ENCODE data around the gene EYA2.

EYA2 gene

GRCh38 chr20:46850896-46851295, 43.7 kb upstream of the EYA2 start:
- TF ChIP-seq, protein P1, sequence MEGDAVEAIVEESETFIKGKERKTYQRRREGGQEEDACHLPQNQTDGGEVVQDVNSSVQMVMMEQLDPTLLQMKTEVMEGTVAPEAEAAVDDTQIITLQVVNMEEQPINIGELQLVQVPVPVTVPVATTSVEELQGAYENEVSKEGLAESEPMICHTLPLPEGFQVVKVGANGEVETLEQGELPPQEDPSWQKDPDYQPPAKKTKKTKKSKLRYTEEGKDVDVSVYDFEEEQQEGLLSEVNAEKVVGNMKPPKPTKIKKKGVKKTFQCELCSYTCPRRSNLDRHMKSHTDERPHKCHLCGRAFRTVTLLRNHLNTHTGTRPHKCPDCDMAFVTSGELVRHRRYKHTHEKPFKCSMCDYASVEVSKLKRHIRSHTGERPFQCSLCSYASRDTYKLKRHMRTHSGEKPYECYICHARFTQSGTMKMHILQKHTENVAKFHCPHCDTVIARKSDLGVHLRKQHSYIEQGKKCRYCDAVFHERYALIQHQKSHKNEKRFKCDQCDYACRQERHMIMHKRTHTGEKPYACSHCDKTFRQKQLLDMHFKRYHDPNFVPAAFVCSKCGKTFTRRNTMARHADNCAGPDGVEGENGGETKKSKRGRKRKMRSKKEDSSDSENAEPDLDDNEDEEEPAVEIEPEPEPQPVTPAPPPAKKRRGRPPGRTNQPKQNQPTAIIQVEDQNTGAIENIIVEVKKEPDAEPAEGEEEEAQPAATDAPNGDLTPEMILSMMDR (IDR thresholded peaks at IDR 0.05): no peak
- H3K4me1 ChIP-seq: no peaks in the 10 kb centered on the region
- H3K9me3 ChIP-seq: no peaks in the 10 kb centered on the region
- H3K36me3 ChIP-seq: no peaks in the 10 kb centered on the region
- peaks cover 0 to 30% of the 10 kb centered on the region in 2 donors for H3K27me3 ChIP-seq
- H3K27ac ChIP-seq: no peak overlapping the region
- DNase-seq: no peak
- no peak overlapping the region for H3K4me3 ChIP-seq
- intact Hi-C loops (cut with DNase I; ENCODE audit: low total_unique reads): no loop called here

DNA sequence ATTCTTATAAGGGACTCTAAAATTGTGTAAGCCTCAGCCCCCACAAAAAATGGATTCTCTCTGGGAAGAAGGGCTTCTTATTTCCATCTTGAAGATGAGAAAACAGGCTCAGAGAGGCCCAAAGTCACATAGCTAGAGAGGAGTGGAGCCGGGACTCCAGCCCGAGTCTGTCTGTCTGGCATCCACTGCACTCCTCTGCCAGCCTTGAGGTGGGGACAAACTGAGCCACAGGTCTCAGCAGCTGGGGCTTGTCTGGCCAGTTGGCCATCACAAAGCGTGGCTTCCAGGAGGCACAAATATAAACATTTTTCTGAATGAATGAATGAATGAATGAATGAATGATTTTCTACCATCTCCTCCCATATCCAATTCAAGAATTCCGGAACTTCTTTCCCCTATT, 42.9 kb upstream of the EYA2 start:
- TF ChIP-seq, protein P1 (IDR thresholded peaks at IDR 0.05): no peak
- DNase-seq: no peak
- H3K4me1 ChIP-seq: no peaks in the 10 kb centered on the region
- no peak overlapping the region for H3K4me3 ChIP-seq
- intact Hi-C loops (cut with DNase I; ENCODE audit: low total_unique reads): no loop called here
- H3K9me3 ChIP-seq: no peaks in the 10 kb centered on the region
- H3K27ac ChIP-seq: no peak overlapping the region
- no peaks in the 10 kb centered on the region for H3K36me3 ChIP-seq
- peaks cover 0 to 30% of the 10 kb centered on the region in 2 donors for H3K27me3 ChIP-seq

- Histone ChIP-seq H3K36me3 (no peaks in the 10 kb centered on the region), H3K4me3 (no peak overlapping the region), H3K27ac (no peak overlapping the region), H3K9me3 (no peaks in the 10 kb centered on the region), H3K4me1 (no peaks in the 10 kb centered on the region), H3K27me3 (peaks cover 0 to 30% of the 10 kb centered on the region in 2 donors)
- DNase-seq: no peak
- intact Hi-C loops (cut with DNase I; ENCODE audit: low total_unique reads): no loop called here
- TF ChIP-seq, protein P1 (IDR thresholded peaks at IDR 0.05): no peak
Measured at GRCh38 chr20:46852313-46852712, 42.3 kb upstream of the EYA2 start.

DNA sequence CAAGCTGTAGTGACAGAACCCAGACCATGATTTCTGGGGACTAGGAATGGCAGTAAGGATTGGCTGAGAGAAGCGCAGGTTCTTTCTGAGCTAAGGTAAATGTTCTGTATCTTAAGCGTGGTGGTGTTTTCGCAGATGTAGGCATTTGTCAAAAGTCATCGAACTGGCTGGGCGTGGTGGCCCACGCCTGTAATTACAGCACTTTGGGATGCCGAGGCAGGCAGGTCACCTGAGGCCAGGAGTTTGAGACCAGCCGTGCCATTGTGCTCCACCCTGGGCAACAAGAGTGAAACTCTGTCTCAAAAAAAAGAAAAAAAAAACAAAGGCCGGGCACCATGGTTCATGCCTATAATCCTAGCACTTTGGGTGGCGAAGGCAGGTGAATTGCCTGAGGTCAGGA, 40.7 kb upstream of the EYA2 start:
- no peak overlapping the region for H3K4me3 ChIP-seq
- H3K4me1 ChIP-seq: no peaks in the 10 kb centered on the region
- no peak overlapping the region for H3K27ac ChIP-seq
- H3K9me3 ChIP-seq: no peaks in the 10 kb centered on the region
- DNase-seq: no peak
- H3K36me3 ChIP-seq: no peaks in the 10 kb centered on the region
- intact Hi-C loops (cut with DNase I; ENCODE audit: low total_unique reads): no loop called here
- TF ChIP-seq, protein P1 (IDR thresholded peaks at IDR 0.05): no peak
- H3K27me3 ChIP-seq: peaks cover 0 to 27% of the 10 kb centered on the region in 2 donors

DNA sequence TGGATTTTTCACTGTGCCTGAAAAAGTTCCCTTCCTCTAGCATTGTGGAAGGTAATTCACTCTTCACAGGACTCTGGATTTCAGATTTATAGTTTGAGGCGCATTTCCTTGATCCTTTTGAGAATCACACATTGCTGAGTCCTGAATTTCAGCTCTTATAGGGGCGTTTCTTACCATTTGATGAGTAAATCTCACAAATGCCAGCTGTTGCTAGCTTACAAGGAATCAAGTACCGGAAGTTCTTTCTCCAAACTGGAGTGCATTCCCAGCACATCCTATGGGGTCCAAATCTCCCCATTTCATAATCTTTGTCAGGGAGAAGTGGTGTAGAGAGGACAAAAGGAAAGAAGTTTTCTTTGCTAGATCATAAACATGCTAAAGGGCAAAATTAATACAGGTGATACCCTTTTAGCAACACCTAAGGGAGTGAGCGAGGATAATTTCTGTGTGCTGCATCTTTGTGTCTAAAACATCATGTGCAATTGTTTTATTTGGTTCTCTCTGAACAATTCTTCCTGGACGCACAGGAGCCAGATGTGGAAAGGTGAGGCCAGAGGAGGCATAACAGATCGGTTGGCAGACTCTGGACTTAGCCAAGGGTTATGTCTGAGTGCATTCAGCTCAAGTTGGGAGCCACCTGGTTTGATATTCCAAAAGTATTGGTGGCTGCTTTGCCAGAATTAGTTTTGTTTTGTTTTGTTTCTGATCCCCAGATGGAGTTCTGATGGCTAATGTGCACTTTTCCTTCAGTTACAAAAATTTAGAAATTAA, 37.4 kb upstream of the EYA2 start:
- TF ChIP-seq, protein P1 (IDR thresholded peaks at IDR 0.05): no peak
- Histone ChIP-seq H3K9me3 (no peaks in the 10 kb centered on the region), H3K27me3 (peaks cover 0 to under 1% of the 10 kb centered on the region in 2 donors), H3K27ac (no peak overlapping the region), H3K36me3 (no peaks in the 10 kb centered on the region), H3K4me3 (no peak overlapping the region), H3K4me1 (no peaks in the 10 kb centered on the region)
- no peak for DNase-seq
- intact Hi-C loops (cut with DNase I; ENCODE audit: low total_unique reads): no loop called here

Data from tibial artery (tissue), 4 donors.